Hepatocyte (in vitro differentiated cells): ENCODE results near the gene YBX2. TPM values are rescaled to one million over a fixed set of nuclear protein-coding genes. Genes with fewer than 3 reads are reported as not detected.
A peak's percentile ranks its signal among the peaks of the same experiment; 100 is the strongest.

Experiments used
- DNase-seq: peaks from one replicate; pipeline ENCODE4 v3.0.0-alpha.2; 2016; ENCODE audit warnings: low spot score
- H2AFZ ChIP-seq: fragments of 200-600 bp; sonication (generic); 2 replicates; pipeline ENCODE4 v1.6.0; 2016; ENCODE audit warnings: antibody characterized with exemption, mild to moderate bottlenecking
- H3K27ac ChIP-seq: fragments of 200-600 bp; sonication (generic); 2 replicates; pipeline ENCODE4 v1.5.1; 2016; ENCODE audit warnings: mild to moderate bottlenecking
- H3K27me3 ChIP-seq: fragments of 200-600 bp; sonication (generic); 2 replicates; pipeline ENCODE4 v1.6.1; 2016
- H3K36me3 ChIP-seq: fragments of 200-600 bp; sonication (generic); replicated peaks from 2 replicates; pipeline ENCODE4 v1.5.1; 2016; ENCODE audit warnings: low read depth; ENCODE audit not compliant: insufficient read depth
- H3K4me1 ChIP-seq: fragments of 200-600 bp; sonication (generic); 2 replicates; pipeline ENCODE4 v1.5.1; 2016; ENCODE audit warnings: mild to moderate bottlenecking, moderate library complexity; ENCODE audit not compliant: insufficient read depth
- H3K4me2 ChIP-seq: fragments of 200-600 bp; sonication (generic); 2 replicates; pipeline ENCODE4 v1.6.0; 2016
- H3K4me3 ChIP-seq: fragments of 200-600 bp; sonication (generic); 2 replicates; pipeline ENCODE4 v1.5.1; 2016; ENCODE audit warnings: mild to moderate bottlenecking
- H3K79me2 ChIP-seq: fragments of 200-600 bp; sonication (generic); 2 replicates; pipeline ENCODE4 v1.6.0; 2017; ENCODE audit warnings: mild to moderate bottlenecking
- H3K9me2 ChIP-seq: fragments of 200-600 bp; sonication (generic); replicated peaks from 2 replicates; pipeline ENCODE4 v1.6.0; 2017; ENCODE audit warnings: mild to moderate bottlenecking; ENCODE audit not compliant: insufficient read depth
- H3K9me3 ChIP-seq: fragments of 200-600 bp; sonication (generic); 2 replicates; pipeline ENCODE4 v1.5.1; 2016; ENCODE audit warnings: low read depth, mild to moderate bottlenecking
- H4K20me1 ChIP-seq: fragments of 200-600 bp; sonication (generic); 2 replicates; pipeline ENCODE4 v1.6.0; 2016; ENCODE audit warnings: mild to moderate bottlenecking; ENCODE audit not compliant: insufficient read depth, poor library complexity, severe bottlenecking
- CTCF ChIP-seq: fragments of 200-600 bp; sonication (generic); IDR thresholded peaks from 2 replicates; pipeline ENCODE4 v1.5.1; 2016; ENCODE audit warnings: antibody characterized with exemption, mild to moderate bottlenecking; ENCODE audit not compliant: poor library complexity
- EZH2 ChIP-seq: fragments of 200-600 bp; sonication (generic); IDR thresholded peaks from 2 replicates; pipeline ENCODE4 v1.6.1; 2016; ENCODE audit warnings: antibody characterized with exemption, mild to moderate bottlenecking, borderline replicate concordance
- EZH2phosphoT487 ChIP-seq: fragments of 200-600 bp; sonication (generic); IDR thresholded peaks from one replicate; pipeline ENCODE4 v1.6.1; 2018; ENCODE audit warnings: antibody characterized with exemption, mild to moderate bottlenecking, low read depth, moderate library complexity; ENCODE audit not compliant: unreplicated experiment, severe bottlenecking
- WGBS: methylation state at CpG from one replicate; pipeline ENCODE4 v1.1.6; 2016; ENCODE audit warnings: low lambda C conversion rate; ENCODE audit errors: missing lambda C conversion rate; 5-methylcytosine and 5-hydroxymethylcytosine counted together
- polyA plus RNA-seq: library from polyadenylated mRNA; unstranded; fragments of >200 nt; fragmentation: Nextera tagmentation; extraction: Ambion mirVana; gene quantifications from 2 replicates; pipeline ENCODE4 v1.2.1, GENCODE V29; 2016
- total RNA-seq: library from RNA; depleted of rRNA; stranded (reverse); fragments of >200 nt; gene quantifications from 2 replicates; pipeline ENCODE4 v1.2.3, GENCODE V29; 2014

Gene YBX2
- total and polyA plus RNA-seq, 2 experiments from 2014 or later: 1.3 to 1.7 TPM

GRCh38 chr17:7329374-7329996, 35.0 kb upstream of the YBX2 start:
- Histone ChIP-seq H2AFZ (peak overlapping the region; percentile 54), H3K27ac (peak overlapping the region; percentile 92), H3K36me3 (no peaks in the 10 kb centered on the region), H3K9me3 (no peaks in the 10 kb centered on the region), H4K20me1 (no peaks in the 10 kb centered on the region), H3K4me2 (peak overlapping the region; percentile 91), H3K4me3 (peak overlapping the region; percentile 48), H3K27me3 (no peaks in the 10 kb centered on the region), H3K9me2 (no peaks in the 10 kb centered on the region), H3K79me2 (peaks cover 17% of the 10 kb centered on the region), H3K4me1 (peaks cover 10% of the 10 kb centered on the region)
- 2% methylated on average over 43 of the region's 43 CpGs for WGBS
- DNase-seq: peak; percentile 99
- TF ChIP-seq EZH2 (no peak), EZH2phosphoT487 (no peak), CTCF (no peak)

GRCh38 chr17:7328840-7329373, 34.5 kb upstream of the YBX2 start, which contains the start of gene NEURL4:
TSS of gene NEURL4 (minus strand) at chr17:7329335. CDS start at chr17:7329312, 23 bp downstream.
- H2AFZ ChIP-seq: peak within 1 kb of the TSS; percentile 54
- H3K36me3 ChIP-seq: no peaks in the 10 kb centered on the region
- peak within 1 kb of the TSS; percentile 91 for H3K4me2 ChIP-seq
- no peaks in the 10 kb centered on the region for H3K9me2 ChIP-seq
- WGBS: under 1% methylated on average over 44 of the region's 50 CpGs
- peaks cover 17% of the 10 kb centered on the region for H3K79me2 ChIP-seq
- H3K27me3 ChIP-seq: no peaks in the 10 kb centered on the region
- no peak for TF ChIP-seq CTCF
- no peak for TF ChIP-seq EZH2
- TF ChIP-seq EZH2phosphoT487: no peak
- H3K27ac ChIP-seq: peak within 1 kb of the TSS; percentile 92
- no peak for DNase-seq
- H3K4me3 ChIP-seq: peak within 1 kb of the TSS; percentile 48
- no peaks in the 10 kb centered on the region for H4K20me1 ChIP-seq
- no peaks in the 10 kb centered on the region for H3K9me3 ChIP-seq
- peaks cover 10% of the 10 kb centered on the region for H3K4me1 ChIP-seq

GRCh38 chr17:7328009-7328408, 33.6 kb upstream of the YBX2 start:
- no peaks in the 10 kb centered on the region for H3K9me3 ChIP-seq
- H3K4me3 ChIP-seq: no peak overlapping the region
- H3K27me3 ChIP-seq: no peaks in the 10 kb centered on the region
- peaks cover 10% of the 10 kb centered on the region for H3K4me1 ChIP-seq
- no peaks in the 10 kb centered on the region for H3K9me2 ChIP-seq
- H2AFZ ChIP-seq: no peak overlapping the region
- WGBS: 100% methylated on average over 1 of the region's 1 CpG
- H3K36me3 ChIP-seq: no peaks in the 10 kb centered on the region
- no peak for TF ChIP-seq CTCF
- TF ChIP-seq EZH2: no peak
- TF ChIP-seq EZH2phosphoT487: no peak
- no peaks in the 10 kb centered on the region for H4K20me1 ChIP-seq
- DNase-seq: no peak
- H3K27ac ChIP-seq: peak overlapping the region; percentile 92
- H3K4me2 ChIP-seq: peak overlapping the region; percentile 91
- peaks cover 17% of the 10 kb centered on the region for H3K79me2 ChIP-seq
